ENCODE measurements around the gene CFDP1. TPM values are rescaled to one million over a fixed set of nuclear protein-coding genes. Genes with fewer than 3 reads are reported as not detected.
"Not testable (repeated sequence)": the region's sequence is repeated elsewhere in the genome, so short reads cannot be mapped to it uniquely, and the experiment has no call there.

The CFDP1 gene
- total RNA-seq, 1 donor from 2014 or later, result 65.7 TPM

- Mint-ChIP-seq H3K4me3 (ENCODE audit: unreplicated experiment) (no peak overlapping the region), H3K27ac (ENCODE audit: unreplicated experiment) (no peak overlapping the region), H3K4me1 (ENCODE audit: unreplicated experiment) (no peaks in the 10 kb centered on the region), H3K36me3 (ENCODE audit: low read depth, unreplicated experiment) (peaks cover 5% of the 10 kb centered on the region), H3K27me3 (ENCODE audit: unreplicated experiment) (no peaks in the 10 kb centered on the region), H3K9me3 (ENCODE audit: unreplicated experiment) (no peaks in the 10 kb centered on the region)
- no peak for DNase-seq (ENCODE audit: low spot score)
- no peak for TF ChIP-seq CTCF (IDR thresholded peaks at IDR 0.05; ENCODE audit: unreplicated experiment)
Observed at GRCh38 chr16:75280331-75280804, 152.9 kb downstream of the CFDP1 start.

GRCh38 chr16:75279305-75279704, 154.0 kb downstream of the CFDP1 start:
- Mint-ChIP-seq H3K27me3 (ENCODE audit: unreplicated experiment) (peaks cover 2% of the 10 kb centered on the region), H3K36me3 (ENCODE audit: low read depth, unreplicated experiment) (no peaks in the 10 kb centered on the region), H3K27ac (ENCODE audit: unreplicated experiment) (no peak overlapping the region), H3K9me3 (ENCODE audit: unreplicated experiment) (no peaks in the 10 kb centered on the region), H3K4me1 (ENCODE audit: unreplicated experiment) (peaks cover 3% of the 10 kb centered on the region), H3K4me3 (ENCODE audit: unreplicated experiment) (no peak overlapping the region)
- no peak for TF ChIP-seq CTCF (IDR thresholded peaks at IDR 0.05; ENCODE audit: unreplicated experiment)
- DNase-seq (ENCODE audit: low spot score), result no peak

GRCh38 chr16:75273054-75273925, 160.0 kb downstream of the CFDP1 start:
- no peak overlapping the region for H3K4me3 Mint-ChIP-seq (ENCODE audit: unreplicated experiment)
- H3K36me3 Mint-ChIP-seq (ENCODE audit: low read depth, unreplicated experiment), result no peaks in the 10 kb centered on the region
- no peaks in the 10 kb centered on the region for H3K9me3 Mint-ChIP-seq (ENCODE audit: unreplicated experiment)
- no peak for TF ChIP-seq CTCF (IDR thresholded peaks at IDR 0.05; ENCODE audit: unreplicated experiment)
- DNase-seq (ENCODE audit: low spot score), result no peak
- peaks cover 8% of the 10 kb centered on the region for H3K4me1 Mint-ChIP-seq (ENCODE audit: unreplicated experiment)
- peaks cover 4% of the 10 kb centered on the region for H3K27me3 Mint-ChIP-seq (ENCODE audit: unreplicated experiment)
- no peak overlapping the region for H3K27ac Mint-ChIP-seq (ENCODE audit: unreplicated experiment)

GRCh38 chr16:75272629-75273028, 160.7 kb downstream of the CFDP1 start:
- not testable (repeated sequence) for H3K9me3 Mint-ChIP-seq (ENCODE audit: unreplicated experiment); H3K36me3 Mint-ChIP-seq (ENCODE audit: low read depth, unreplicated experiment); H3K27me3 Mint-ChIP-seq (ENCODE audit: unreplicated experiment); H3K27ac Mint-ChIP-seq (ENCODE audit: unreplicated experiment); DNase-seq (ENCODE audit: low spot score); H3K4me3 Mint-ChIP-seq (ENCODE audit: unreplicated experiment); H3K4me1 Mint-ChIP-seq (ENCODE audit: unreplicated experiment)

- no peak overlapping the region for H3K27ac Mint-ChIP-seq (ENCODE audit: unreplicated experiment)
- no peaks in the 10 kb centered on the region for H3K36me3 Mint-ChIP-seq (ENCODE audit: low read depth, unreplicated experiment)
- TF ChIP-seq CTCF (IDR thresholded peaks at IDR 0.05; ENCODE audit: unreplicated experiment), result no peak
- no peaks in the 10 kb centered on the region for H3K9me3 Mint-ChIP-seq (ENCODE audit: unreplicated experiment)
- peaks cover 4% of the 10 kb centered on the region for H3K27me3 Mint-ChIP-seq (ENCODE audit: unreplicated experiment)
- peaks cover 8% of the 10 kb centered on the region for H3K4me1 Mint-ChIP-seq (ENCODE audit: unreplicated experiment)
- DNase-seq (ENCODE audit: low spot score), result no peak
- H3K4me3 Mint-ChIP-seq (ENCODE audit: unreplicated experiment), result no peak overlapping the region
Observed at GRCh38 chr16:75272097-75272551, 161.2 kb downstream of the CFDP1 start.
